ENCODE measurements around the gene MAN2A1.

DNA sequence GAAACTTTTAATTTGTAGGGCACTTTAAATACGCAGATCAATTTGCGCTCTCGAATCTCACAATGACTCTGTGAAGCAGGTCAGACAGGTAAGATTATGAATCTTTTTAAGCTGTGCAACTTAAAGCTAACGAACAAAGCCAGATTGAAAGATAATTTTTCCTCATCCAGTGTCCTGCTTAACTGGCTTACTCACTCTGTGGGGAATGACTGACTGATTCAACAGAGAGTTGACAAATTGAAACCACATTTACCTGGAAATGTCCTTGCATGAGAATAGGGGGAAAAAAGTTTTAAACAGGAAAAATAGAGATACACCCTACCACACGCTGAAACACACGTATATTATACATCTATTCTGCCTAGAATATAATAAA lies 187.9 kb downstream of the MAN2A1 start:
- TF ChIP-seq, protein P1, sequence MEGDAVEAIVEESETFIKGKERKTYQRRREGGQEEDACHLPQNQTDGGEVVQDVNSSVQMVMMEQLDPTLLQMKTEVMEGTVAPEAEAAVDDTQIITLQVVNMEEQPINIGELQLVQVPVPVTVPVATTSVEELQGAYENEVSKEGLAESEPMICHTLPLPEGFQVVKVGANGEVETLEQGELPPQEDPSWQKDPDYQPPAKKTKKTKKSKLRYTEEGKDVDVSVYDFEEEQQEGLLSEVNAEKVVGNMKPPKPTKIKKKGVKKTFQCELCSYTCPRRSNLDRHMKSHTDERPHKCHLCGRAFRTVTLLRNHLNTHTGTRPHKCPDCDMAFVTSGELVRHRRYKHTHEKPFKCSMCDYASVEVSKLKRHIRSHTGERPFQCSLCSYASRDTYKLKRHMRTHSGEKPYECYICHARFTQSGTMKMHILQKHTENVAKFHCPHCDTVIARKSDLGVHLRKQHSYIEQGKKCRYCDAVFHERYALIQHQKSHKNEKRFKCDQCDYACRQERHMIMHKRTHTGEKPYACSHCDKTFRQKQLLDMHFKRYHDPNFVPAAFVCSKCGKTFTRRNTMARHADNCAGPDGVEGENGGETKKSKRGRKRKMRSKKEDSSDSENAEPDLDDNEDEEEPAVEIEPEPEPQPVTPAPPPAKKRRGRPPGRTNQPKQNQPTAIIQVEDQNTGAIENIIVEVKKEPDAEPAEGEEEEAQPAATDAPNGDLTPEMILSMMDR (IDR thresholded peaks at IDR 0.05): no peak
- no peak for TF ChIP-seq POLR2A (IDR thresholded peaks at IDR 0.05)

All from adrenal gland (tissue), 5 donors.